ENCODE measurements around the gene TGFBR1.

Gene TGFBR1

GRCh38 chr9:99172124-99173091, 67.5 kb downstream of the TGFBR1 start:
- FAIRE-seq: no peak

- FAIRE-seq: no peak
Observed at GRCh38 chr9:99173570-99174504, 68.9 kb downstream of the TGFBR1 start.

- FAIRE-seq: no peak
Observed at GRCh38 chr9:99176527-99177013, 71.7 kb downstream of the TGFBR1 start.

- no peak for FAIRE-seq
Observed at GRCh38 chr9:99177576-99178366, 72.9 kb downstream of the TGFBR1 start.

GRCh38 chr9:99178912-99179872, 74.3 kb downstream of the TGFBR1 start:
- no peak for FAIRE-seq

- no peak for FAIRE-seq
Observed at GRCh38 chr9:99180199-99180598, 75.3 kb downstream of the TGFBR1 start.

- no peak for FAIRE-seq
Observed at GRCh38 chr9:99180662-99181061, 75.7 kb downstream of the TGFBR1 start.

- no peak for FAIRE-seq
Observed at GRCh38 chr9:99181206-99181605, 76.3 kb downstream of the TGFBR1 start.

- no peak for FAIRE-seq
Observed at GRCh38 chr9:99181621-99182020, 76.7 kb downstream of the TGFBR1 start.

- FAIRE-seq: no peak
Observed at GRCh38 chr9:99182356-99182755, 77.4 kb downstream of the TGFBR1 start.

GRCh38 chr9:99183616-99184015, 78.7 kb downstream of the TGFBR1 start:
- no peak for FAIRE-seq

GRCh38 chr9:99184110-99184474, 79.2 kb downstream of the TGFBR1 start:
- FAIRE-seq: no peak

- no peak for FAIRE-seq
Observed at GRCh38 chr9:99184475-99185347, 79.8 kb downstream of the TGFBR1 start.

- FAIRE-seq: no peak
Observed at GRCh38 chr9:99185348-99185632, 80.4 kb downstream of the TGFBR1 start.

GRCh38 chr9:99185934-99186333, 81.0 kb downstream of the TGFBR1 start:
- no peak for FAIRE-seq

- no peak for FAIRE-seq
Observed at GRCh38 chr9:99187311-99187710, 82.4 kb downstream of the TGFBR1 start.

- no peak for FAIRE-seq
Observed at GRCh38 chr9:99189186-99189585, 84.3 kb downstream of the TGFBR1 start.

GRCh38 chr9:99189887-99190596, 85.1 kb downstream of the TGFBR1 start:
- FAIRE-seq: no peak

GRCh38 chr9:99190597-99191283, 85.8 kb downstream of the TGFBR1 start:
- FAIRE-seq: no peak
